IMR-90 (cell line): ENCODE measurements around the gene PAFAH2. TPM values are rescaled to one million over a fixed set of nuclear protein-coding genes. Genes with fewer than 3 reads are reported as not detected.

ENCODE experiments used
- ATAC-seq: fragments of 200-7000 bp; cut with Tn5 transposase; 2 replicates; pipeline ENCODE4 v1.9.1; 2020; ENCODE audit warnings: low read depth, mild to moderate bottlenecking, moderate library complexity
- BruUV-seq: library from RNA; stranded (reverse); fragments of 400-500 nt; replicated peaks from 2 replicates; lab custom pipeline; 2021; lab: Mats Ljungman, UMichigan
- CTCF ChIA-PET: fragments of 300-600 bp; formaldehyde crosslinking; extraction: SDS; loops from one replicate; lab custom pipeline; 2021; ENCODE audit warnings: antibody characterized with exemption; lab: Yijun Ruan, JAX
- POLR2A ChIA-PET: fragments of 300-600 bp; sonication (Branson Sonifier 250); formaldehyde crosslinking; loops from one replicate; lab custom pipeline; 2022; ENCODE audit warnings: antibody characterized with exemption; ENCODE audit not compliant: unreplicated experiment; lab: Charles Lee
- DNase-seq: peaks from one replicate; pipeline ENCODE4 v3.0.0; 2013
- H2AFZ ChIP-seq: replicated peaks from 2 replicates; pipeline ENCODE3; 2013; ENCODE audit warnings: low read length, mild to moderate bottlenecking; ENCODE audit not compliant: poor library complexity
- H2AK5ac ChIP-seq: 2 replicates; pipeline ENCODE4 v1.6.1; 2013; ENCODE audit warnings: low read depth, low read length, inconsistent platforms
- H2AK9ac ChIP-seq: replicated peaks from 2 replicates; pipeline ENCODE3; 2013; ENCODE audit warnings: mild to moderate bottlenecking, low read depth, low read length, moderate library complexity; ENCODE audit not compliant: poor library complexity
- H2BK120ac ChIP-seq: 2 replicates; pipeline ENCODE4 v1.6.1; 2013; ENCODE audit warnings: low read depth, low read length, inconsistent platforms
- H2BK15ac ChIP-seq: 3 replicates; pipeline ENCODE4 v1.6.1; 2013; ENCODE audit warnings: low read depth, low read length, inconsistent platforms
- H2BK20ac ChIP-seq: 2 replicates; pipeline ENCODE4 v1.6.1; 2013; ENCODE audit warnings: low read depth, mild to moderate bottlenecking, inconsistent platforms, low read length, moderate library complexity
- H2BK5ac ChIP-seq: 2 replicates; pipeline ENCODE4 v1.6.1; 2013; ENCODE audit warnings: mild to moderate bottlenecking, low read depth, low read length, inconsistent platforms; ENCODE audit not compliant: poor library complexity, severe bottlenecking
- H3K14ac ChIP-seq: replicated peaks from 2 replicates; pipeline ENCODE4 v1.6.1; 2013; ENCODE audit warnings: low read depth, low read length, inconsistent platforms
- H3K18ac ChIP-seq: 2 replicates; pipeline ENCODE4 v1.6.1; 2013; ENCODE audit warnings: low read depth, low read length, control low read depth
- H3K23ac ChIP-seq: 2 replicates; pipeline ENCODE4 v1.6.1; 2013; ENCODE audit warnings: low read depth, low read length, inconsistent platforms
- H3K27ac ChIP-seq: 2 replicates; pipeline ENCODE4 v1.5.1; 2013; ENCODE audit warnings: mild to moderate bottlenecking, control low read depth, low read length; ENCODE audit not compliant: insufficient read depth
- H3K27me3 ChIP-seq: 2 replicates; pipeline ENCODE4 v1.6.1; 2013; ENCODE audit warnings: low read length; ENCODE audit not compliant: control insufficient read depth, insufficient read depth
- H3K36me3 ChIP-seq: 2 replicates; pipeline ENCODE4 v1.6.1; 2013; ENCODE audit warnings: low read length, mixed read lengths; ENCODE audit not compliant: control insufficient read depth, insufficient read depth
- H3K4ac ChIP-seq: 2 replicates; pipeline ENCODE4 v1.6.1; 2013; ENCODE audit warnings: low read depth, low read length, inconsistent platforms
- H3K4me1 ChIP-seq: 2 replicates; pipeline ENCODE4 v1.6.1; 2013; ENCODE audit warnings: low read length, mixed read lengths; ENCODE audit not compliant: control insufficient read depth, insufficient read depth
- H3K4me2 ChIP-seq: 2 replicates; pipeline ENCODE4 v1.6.1; 2013; ENCODE audit warnings: low read depth, mild to moderate bottlenecking, control low read depth, low read length, moderate library complexity
- H3K4me3 ChIP-seq: 2 replicates; pipeline ENCODE4 v1.5.1; 2013; ENCODE audit warnings: low read depth, mild to moderate bottlenecking, control low read depth, low read length, moderate library complexity; ENCODE audit not compliant: insufficient read depth
- H3K56ac ChIP-seq: 2 replicates; pipeline ENCODE4 v1.6.1; 2013; ENCODE audit warnings: low read length, inconsistent platforms; ENCODE audit not compliant: insufficient read depth; ENCODE audit errors: extremely low read depth
- H3K79me1 ChIP-seq, 2 experiments: 2 replicates each; pipeline ENCODE4 v1.6.1; 2013; ENCODE audit warnings: low read length in 2 of 2, inconsistent platforms in 1 of 2, low read depth in 1 of 2
- H3K9ac ChIP-seq: 2 replicates; pipeline ENCODE4 v1.6.1; 2013; ENCODE audit warnings: low read depth, low read length, control low read depth
- H3K9me1 ChIP-seq: 2 replicates; pipeline ENCODE4 v1.6.1; 2013; ENCODE audit warnings: low read length, inconsistent platforms; ENCODE audit not compliant: insufficient read depth
- H3K9me3 ChIP-seq: 2 replicates; pipeline ENCODE4 v1.6.1; 2013; ENCODE audit warnings: low read length; ENCODE audit not compliant: control insufficient read depth, insufficient read depth
- H4K20me1 ChIP-seq: 2 replicates; pipeline ENCODE4 v1.6.1; 2013; ENCODE audit warnings: low read length, inconsistent platforms; ENCODE audit not compliant: insufficient read depth
- H4K5ac ChIP-seq: 2 replicates; pipeline ENCODE4 v1.6.1; 2013; ENCODE audit warnings: mild to moderate bottlenecking, low read depth, low read length, control low read depth
- H4K8ac ChIP-seq, 2 experiments: 2 replicates each; pipeline ENCODE4 v1.6.1; 2013; ENCODE audit warnings: low read depth in 2 of 2, low read length in 2 of 2, control low read depth in 1 of 2, inconsistent platforms in 1 of 2
- H4K91ac ChIP-seq: 2 replicates; pipeline ENCODE4 v1.6.1; 2013; ENCODE audit warnings: low read depth, low read length, inconsistent platforms; ENCODE audit not compliant: insufficient read depth
- BHLHE40 ChIP-seq: fragments of 150-350 bp; IDR thresholded peaks from 2 replicates; pipeline ENCODE4 v1.6.1; 2016; ENCODE audit warnings: mild to moderate bottlenecking, low read depth, low read length
- CEBPB ChIP-seq: IDR thresholded peaks from 2 replicates; pipeline ENCODE4 v1.6.1; 2012; ENCODE audit warnings: low read depth, low read length, improper control_type of control experiment
- CHD1 ChIP-seq: IDR thresholded peaks from 2 replicates; pipeline ENCODE4 v1.6.1; 2012; ENCODE audit warnings: low read depth, low read length, improper control_type of control experiment
- CTCF ChIP-seq: conservative IDR thresholded peaks from 2 replicates; pipeline ENCODE4 v1.5.1; 2012; ENCODE audit warnings: mild to moderate bottlenecking, low read depth, low read length, improper control_type of control experiment
- ELK1 ChIP-seq: fragments of 150-350 bp; IDR thresholded peaks from 2 replicates; pipeline ENCODE4 v1.6.1; 2016; ENCODE audit warnings: low read depth, mild to moderate bottlenecking, low read length, moderate library complexity, borderline replicate concordance
- FOS ChIP-seq: fragments of 150-350 bp; IDR thresholded peaks from 2 replicates; pipeline ENCODE4 v1.6.1; 2016; ENCODE audit warnings: low read depth, low read length
- MAFK ChIP-seq: IDR thresholded peaks from 2 replicates; pipeline ENCODE4 v1.6.1; 2012; ENCODE audit warnings: low read depth, low read length, improper control_type of control experiment
- MAZ ChIP-seq: IDR thresholded peaks from 2 replicates; pipeline ENCODE4 v1.6.1; 2012; ENCODE audit warnings: low read depth, mild to moderate bottlenecking, low read length, improper control_type of control experiment, moderate library complexity, borderline replicate concordance
- MXI1 ChIP-seq: IDR thresholded peaks from 2 replicates; pipeline ENCODE4 v1.6.1; 2012; ENCODE audit warnings: low read depth, mild to moderate bottlenecking, low read length, moderate library complexity, borderline replicate concordance
- NFE2L2 ChIP-seq: fragments of 150-350 bp; IDR thresholded peaks from 2 replicates; pipeline ENCODE4 v1.6.1; 2016; ENCODE audit warnings: low read depth, mild to moderate bottlenecking, low read length
- POLR2A ChIP-seq: IDR thresholded peaks from 2 replicates; pipeline ENCODE4 v1.6.1; 2012; ENCODE audit warnings: mild to moderate bottlenecking, low read depth, low read length
- RAD21 ChIP-seq: IDR thresholded peaks from 2 replicates; pipeline ENCODE4 v1.6.1; 2012; ENCODE audit warnings: low read length, improper control_type of control experiment
- RCOR1 ChIP-seq: IDR thresholded peaks from 2 replicates; pipeline ENCODE4 v1.6.1; 2012; ENCODE audit warnings: mild to moderate bottlenecking, low read length, improper control_type of control experiment; ENCODE audit not compliant: insufficient replicate concordance
- RFX5 ChIP-seq: IDR thresholded peaks from 2 replicates; pipeline ENCODE4 v1.8.0; 2012; ENCODE audit warnings: low read depth, mild to moderate bottlenecking, low read length, moderate library complexity
- SMC3 ChIP-seq: fragments of 150-350 bp; IDR thresholded peaks from 2 replicates; pipeline ENCODE4 v1.6.1; 2016; ENCODE audit warnings: low read depth, mild to moderate bottlenecking, antibody characterized with exemption, low read length, moderate library complexity
- USF2 ChIP-seq: fragments of 150-350 bp; IDR thresholded peaks from 2 replicates; pipeline ENCODE4 v1.6.1; 2017; ENCODE audit warnings: mild to moderate bottlenecking, antibody characterized with exemption, low read length, low read depth
- WGBS, 2 experiments: methylation state at CpG; one replicate each; pipeline versions ENCODE4 v1.1.5 to v1.1.7; 2013; ENCODE audit warnings: missing lambda C conversion rate in 2 of 2; ENCODE audit not compliant: insufficient read length in 1 of 2; ENCODE audit errors: extremely low coverage in 2 of 2; 5-methylcytosine and 5-hydroxymethylcytosine counted together
- dilution Hi-C: fragments of 300-500 bp; cut with HindIII; formaldehyde crosslinking; loops from one replicate; pipeline ENCODE4 v1.14.3; 2018; ENCODE audit warnings: low sequenced_read_pairs; ENCODE audit not compliant: unreplicated experiment
- in situ Hi-C: fragments of 300-500 bp; cut with MboI; formaldehyde crosslinking; loops from 3 replicates; pipeline ENCODE4 v1.14.3; 2019; ENCODE audit warnings: low sequenced_read_pairs, inconsistent platforms, mixed read lengths
- intact Hi-C: fragments of 100-400 bp; cut with micrococcal nuclease; formaldehyde crosslinking; loops from 2 replicates; pipeline ENCODE4 v1.10.0; 2022
- polyA plus RNA-seq, 3 experiments: library from polyadenylated mRNA; depleted of rRNA; stranded (reverse); fragments of >200 nt; gene quantifications; 2 replicates each; pipeline ENCODE4 v1.2.3, GENCODE V29; 2012; ENCODE audit warnings: low replicate concordance in 1 of 3
- total RNA-seq: library from RNA; depleted of rRNA; stranded (reverse); fragments of >200 nt; gene quantifications from 2 replicates; pipeline ENCODE4 v1.2.3, GENCODE V29; 2012

PAFAH2 gene
- total and polyA plus RNA-seq, 2 of the 4 experiments (the other 2 are of a cell fraction) = 8.3 to 12.2 TPM

- CTCF ChIA-PET = interaction anchor here (1.0 kb wide), 1 partner anchor 94 kb away, joined by 4 read pairs; no protein-coding TSS in a partner anchor
- Histone ChIP-seq H2AK9ac (no peak overlapping the region), H3K4me2 (no peak overlapping the region), H4K8ac (no peak overlapping the region), H3K4me1 (peaks cover 10% of the 10 kb centered on the region), H3K9me3 (no peaks in the 10 kb centered on the region), H3K9ac (no peak overlapping the region), H3K23ac (no peak overlapping the region), H2BK120ac (no peak overlapping the region), H3K4ac (no peak overlapping the region), H4K20me1 (no peaks in the 10 kb centered on the region), H3K79me1 (peaks cover 10 to 26% of the 10 kb centered on the region in 2 experiments; a peak in 3 of 4 replicates), H3K9me1 (peaks cover 12% of the 10 kb centered on the region), H3K56ac (no peak overlapping the region), H2BK20ac (no peak overlapping the region), H4K91ac (no peak overlapping the region), H4K5ac (no peak overlapping the region), H2BK5ac (no peak overlapping the region), H3K14ac (no peak overlapping the region), H2BK15ac (no peak overlapping the region), H3K27me3 (no peaks in the 10 kb centered on the region), H3K36me3 (peaks cover 10% of the 10 kb centered on the region), H2AK5ac (no peak overlapping the region), H3K27ac (no peak overlapping the region), H2AFZ (no peak overlapping the region), H3K18ac (no peak overlapping the region), H3K4me3 (no peak overlapping the region)
- BruUV-seq = no TSS peak
- dilution Hi-C loops = no loop called here
- DNase-seq (no peak), ATAC-seq (no peak)
- POLR2A ChIA-PET = no interaction called here
- TF ChIP-seq CTCF (no peak), BHLHE40 (no peak), FOS (no peak), SMC3 (no peak), MAZ (no peak), RFX5 (no peak), POLR2A (no peak), MAFK (no peak), NFE2L2 (no peak), CHD1 (no peak), RAD21 (no peak), ELK1 (no peak), USF2 (no peak), RCOR1 (no peak), MXI1 (no peak), CEBPB (no peak)
- in situ Hi-C loops = loop anchor here (10.0 kb wide), 1 partner anchor 165 kb away; no protein-coding TSS in a partner anchor
- WGBS, 2 experiments = no CpG with 5 or more reads among the region's 6 CpGs
- intact Hi-C loops = loop anchor here (5.0 kb wide), 1 partner anchor 43 kb away; no protein-coding TSS in a partner anchor
These were observed 7.6 kb downstream of the PAFAH2 start for GRCh38 chr1:25990251-25990650.
